NCI-H526 treated with DMSO at 0.1 percent for 48 hours (cell line): ENCODE results near the gene SLC16A12.

ENCODE experiments used
- DNase-seq: peaks from one replicate; lab custom pipeline; 2025; lab: John Stamatoyannopoulos, UW

Gene SLC16A12

GRCh38 chr10:89505640-89506275 is 29.6 kb downstream of the SLC16A12 start:
- DNase-seq, result no peak

GRCh38 chr10:89504691-89505090 is 30.7 kb downstream of the SLC16A12 start:
- DNase-seq, result no peak

- no peak for DNase-seq
These were observed 31.6 kb downstream of the SLC16A12 start for GRCh38 chr10:89503652-89504370.

- no peak for DNase-seq
These were observed 32.2 kb downstream of the SLC16A12 start for GRCh38 chr10:89503151-89503550.

- no peak for DNase-seq
These were observed 32.8 kb downstream of the SLC16A12 start for GRCh38 chr10:89502549-89502948.

- DNase-seq, result no peak
These were observed 40.8 kb downstream of the SLC16A12 start for GRCh38 chr10:89494575-89494974.

- DNase-seq, result no peak
These were observed 41.3 kb downstream of the SLC16A12 start for GRCh38 chr10:89494068-89494467.

- DNase-seq, result no peak
These were observed 43.5 kb downstream of the SLC16A12 start for GRCh38 chr10:89491932-89492331.

GRCh38 chr10:89490596-89491335 is 44.6 kb downstream of the SLC16A12 start:
- DNase-seq, result no peak

GRCh38 chr10:89482256-89482655 is 53.1 kb downstream of the SLC16A12 start:
- DNase-seq, result no peak

GRCh38 chr10:89481662-89482061 is 53.7 kb downstream of the SLC16A12 start:
- no peak for DNase-seq

- DNase-seq, result no peak
These were observed 55.5 kb downstream of the SLC16A12 start for GRCh38 chr10:89479771-89480446.

GRCh38 chr10:89478739-89479654 is 56.4 kb downstream of the SLC16A12 start:
- DNase-seq, result no peak

GRCh38 chr10:89478085-89478738 is 57.2 kb downstream of the SLC16A12 start:
- DNase-seq, result no peak

- no peak for DNase-seq
These were observed 59.2 kb downstream of the SLC16A12 start for GRCh38 chr10:89476150-89476549.

GRCh38 chr10:89475591-89475998 is 59.8 kb downstream of the SLC16A12 start:
- no peak for DNase-seq

- DNase-seq, result no peak
These were observed 60.3 kb downstream of the SLC16A12 start for GRCh38 chr10:89475125-89475524.

- no peak for DNase-seq
These were observed 60.9 kb downstream of the SLC16A12 start for GRCh38 chr10:89474452-89474851.

GRCh38 chr10:89471110-89471809 is 64.1 kb downstream of the SLC16A12 start:
- no peak for DNase-seq

GRCh38 chr10:89470628-89471027 is 64.8 kb downstream of the SLC16A12 start:
- DNase-seq, result no peak
